NCI-H526 treated with DMSO at 0.1 percent for 48 hours (cell line): ENCODE data around the gene VPS29.
A peak's percentile ranks its signal among the peaks of the same experiment; 100 is the strongest.
"Not testable (repeated sequence)": the region's sequence is repeated elsewhere in the genome, so short reads cannot be mapped to it uniquely, and the experiment has no call there.

Source experiments
- DNase-seq: peaks from one replicate; lab custom pipeline; 2025; lab: John Stamatoyannopoulos, UW

VPS29 gene

GRCh38 chr12:110501752-110502738 lies at the start of gene VPS29, which contains the start of gene RAD9B:
TSS of gene VPS29 (minus strand) at chr12:110502111. CDS start at chr12:110502051, 60 bp downstream.
TSS of gene RAD9B (plus strand) at chr12:110502331. CDS start at chr12:110502338, 7 bp downstream.
- DNase-seq: peak; percentile 94

- no peak for DNase-seq
These were observed 49.1 kb upstream of the VPS29 start for GRCh38 chr12:110550981-110551380.

GRCh38 chr12:110549716-110550115 lies 47.8 kb upstream of the VPS29 start:
- DNase-seq: no peak

- no peak for DNase-seq
These were observed 46.8 kb upstream of the VPS29 start for GRCh38 chr12:110548678-110549077.

DNA sequence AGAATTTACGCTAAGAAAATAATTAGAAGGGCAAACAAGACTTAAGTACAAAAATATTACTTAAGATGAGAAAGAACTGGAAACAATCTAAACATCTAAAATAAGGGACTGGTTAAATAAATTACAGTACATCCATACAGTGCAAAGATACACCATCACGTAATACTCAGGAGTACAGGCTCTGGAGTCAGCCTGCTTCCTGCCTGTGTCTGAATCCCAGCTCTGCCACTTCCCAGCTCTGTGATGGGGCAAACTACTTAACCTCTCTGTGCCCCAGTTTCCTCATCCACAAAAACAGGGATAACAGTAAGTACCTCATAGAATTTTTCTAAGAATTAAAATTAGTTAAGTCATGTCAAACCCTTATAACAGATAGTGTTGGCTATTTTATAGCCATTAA lies 45.2 kb upstream of the VPS29 start:
- DNase-seq: no peak

- DNase-seq: no peak
These were observed 44.4 kb upstream of the VPS29 start for GRCh38 chr12:110546339-110546738.

GRCh38 chr12:110545812-110546211 lies 43.9 kb upstream of the VPS29 start:
- no peak for DNase-seq

GRCh38 chr12:110545259-110545658 lies 43.3 kb upstream of the VPS29 start:
- not testable (repeated sequence) for DNase-seq

GRCh38 chr12:110543965-110544364 lies 42.1 kb upstream of the VPS29 start:
- DNase-seq: no peak

DNA sequence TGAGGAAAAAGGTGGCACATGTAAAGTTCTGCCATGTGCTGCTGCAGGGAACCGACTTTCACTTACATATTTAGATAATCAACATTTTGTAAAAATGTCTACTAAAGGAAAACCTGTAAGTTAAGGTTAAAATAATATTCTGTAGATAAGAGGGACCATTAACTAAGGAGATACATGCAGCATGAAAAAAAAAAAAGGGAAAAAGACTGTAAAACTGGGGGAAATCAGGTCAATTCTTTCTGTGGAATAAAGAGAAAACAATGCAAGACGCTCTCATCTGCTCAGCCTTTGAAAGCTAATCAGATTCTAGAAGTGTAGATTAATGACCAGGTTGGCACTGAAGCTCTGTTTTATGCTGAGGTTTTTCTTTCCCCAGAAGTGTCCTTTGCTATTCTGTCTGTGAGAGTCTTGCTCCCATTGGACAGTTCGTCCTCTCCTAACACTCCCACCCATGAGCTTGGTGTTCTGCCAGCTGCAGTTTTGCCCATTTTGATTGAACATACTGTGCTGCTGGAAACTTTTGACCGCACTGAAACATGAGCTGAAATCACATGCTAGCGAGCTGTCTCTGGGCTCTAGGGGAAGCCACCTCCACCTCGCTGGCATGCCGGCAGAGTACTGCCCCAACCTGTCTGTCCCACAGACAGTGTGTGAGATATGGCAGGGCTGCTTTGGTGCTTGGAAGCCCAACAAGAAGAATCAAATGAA lies 41.5 kb upstream of the VPS29 start:
- DNase-seq: no peak

GRCh38 chr12:110540048-110540447 lies 38.1 kb upstream of the VPS29 start:
- no peak for DNase-seq

GRCh38 chr12:110538869-110539622 lies 37.1 kb upstream of the VPS29 start:
- DNase-seq: no peak

DNA sequence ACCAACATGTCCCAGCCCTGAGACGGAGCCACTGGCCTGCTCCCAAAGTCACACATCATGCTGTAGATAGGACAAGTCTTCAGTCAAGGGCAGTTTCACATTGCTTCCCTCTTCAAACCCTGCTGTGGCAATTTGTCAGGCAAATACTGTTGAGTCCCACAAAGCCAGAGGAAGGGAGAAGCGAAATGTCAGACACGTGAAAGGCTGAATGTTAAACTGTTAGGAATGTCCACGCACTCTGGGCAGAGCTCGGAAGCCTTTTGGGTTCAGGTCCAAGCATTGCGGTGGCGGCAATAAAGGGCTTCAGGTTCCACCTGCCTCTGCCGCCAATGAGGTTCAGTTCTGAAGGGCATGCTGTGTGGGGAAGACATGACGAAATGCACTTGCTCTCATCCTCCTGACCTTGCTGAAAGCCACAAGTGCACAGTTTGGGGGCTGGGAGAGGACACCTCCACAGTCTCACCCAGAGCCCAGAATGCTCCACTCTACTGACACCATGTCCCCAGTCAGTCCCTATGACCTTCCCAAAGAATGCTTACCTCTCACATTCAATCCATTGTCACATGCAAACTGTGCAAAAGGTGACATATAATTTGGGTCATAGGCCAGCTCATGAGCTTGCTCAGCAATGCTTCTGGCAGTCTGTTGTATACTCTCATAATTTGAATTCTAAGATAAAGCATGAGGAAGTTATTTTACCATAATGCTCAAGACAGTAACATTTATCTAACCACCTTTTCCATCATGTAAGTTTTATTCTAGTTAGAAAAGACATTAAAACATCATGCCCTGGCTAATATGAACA lies 35.9 kb upstream of the VPS29 start:
- DNase-seq: no peak

DNA sequence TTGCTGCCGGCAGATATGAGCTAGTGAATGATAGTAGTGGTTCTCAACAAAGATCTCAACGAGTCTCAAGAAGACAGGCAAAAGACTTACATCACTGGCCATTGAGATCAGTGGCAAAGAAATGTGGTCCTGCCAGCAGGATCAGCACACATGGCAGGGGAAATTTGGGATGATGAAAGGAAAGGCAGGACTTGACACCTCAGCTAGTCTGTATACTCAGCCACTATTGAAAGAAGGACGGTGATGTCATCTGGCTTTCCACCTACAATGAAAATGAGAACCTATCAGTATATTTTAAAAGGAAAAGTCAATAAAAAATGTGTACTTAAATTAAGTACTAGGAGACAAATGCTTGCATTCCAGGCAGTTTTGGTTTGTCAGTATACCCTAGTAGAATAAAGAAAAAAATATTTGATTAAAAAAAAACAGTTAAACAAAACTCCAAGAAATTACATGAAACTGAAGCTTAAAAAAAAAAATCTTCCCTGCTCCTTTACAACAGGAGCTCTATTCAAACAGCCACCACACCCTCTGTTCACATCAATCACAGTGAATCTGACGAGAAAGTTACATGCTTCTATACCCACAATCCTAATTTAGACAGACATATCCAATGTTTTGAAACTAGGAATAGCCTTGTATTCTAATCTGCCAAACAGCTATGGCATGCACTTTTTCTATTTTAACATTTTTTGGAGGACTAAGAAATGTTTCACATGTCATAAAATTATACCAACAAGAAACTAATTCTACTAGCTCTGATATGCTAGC lies 35.1 kb upstream of the VPS29 start:
- DNase-seq: no peak

- DNase-seq: no peak
These were observed 32.9 kb upstream of the VPS29 start for GRCh38 chr12:110534811-110535210.

GRCh38 chr12:110533607-110534006 lies 31.7 kb upstream of the VPS29 start:
- DNase-seq: no peak

DNA sequence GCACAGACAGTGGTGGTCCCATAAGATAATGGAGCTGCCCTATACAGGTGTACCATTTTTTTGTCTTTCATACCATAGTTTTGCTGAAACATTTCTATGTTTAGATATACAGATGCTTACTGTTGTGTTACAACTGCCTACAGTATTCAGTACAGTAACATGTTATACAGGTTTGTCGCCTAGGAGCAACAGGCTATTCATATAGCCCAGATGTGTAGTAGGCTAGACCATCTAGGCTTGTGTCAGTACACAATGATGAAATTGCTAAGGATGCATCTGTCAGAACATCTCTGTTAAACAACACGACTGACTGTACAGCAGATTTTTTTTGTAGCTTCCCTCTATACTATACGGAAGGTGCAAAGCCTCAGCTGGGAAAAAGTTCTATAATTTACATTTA lies 30.7 kb upstream of the VPS29 start:
- no peak for DNase-seq

DNA sequence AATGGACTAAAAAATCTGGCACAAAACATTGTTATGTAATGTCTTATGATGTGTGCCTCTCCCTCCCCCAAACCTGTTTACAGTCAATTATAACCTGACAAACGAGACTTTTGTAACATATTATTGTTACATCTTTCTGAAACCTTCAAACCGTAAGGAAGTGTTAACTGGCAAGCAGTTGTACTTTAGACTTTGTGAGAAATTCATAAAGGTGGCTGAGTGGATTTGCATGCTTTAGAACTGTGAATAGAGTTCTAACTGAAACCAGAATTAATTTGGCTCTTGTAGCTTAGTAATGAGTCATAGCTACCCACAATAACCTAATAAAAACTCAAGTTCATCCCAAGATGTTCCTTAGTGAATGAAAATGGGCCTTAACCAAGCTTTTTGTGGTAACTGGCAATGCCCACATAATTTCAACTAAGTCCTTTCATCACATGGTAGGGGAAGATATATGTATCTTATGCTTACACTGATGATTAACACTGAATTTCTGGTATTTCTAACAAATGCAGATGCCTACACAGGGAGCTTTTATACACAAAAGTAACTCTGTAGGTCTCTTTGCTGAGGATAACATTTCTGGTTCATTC lies 29.9 kb upstream of the VPS29 start:
- no peak for DNase-seq

DNA sequence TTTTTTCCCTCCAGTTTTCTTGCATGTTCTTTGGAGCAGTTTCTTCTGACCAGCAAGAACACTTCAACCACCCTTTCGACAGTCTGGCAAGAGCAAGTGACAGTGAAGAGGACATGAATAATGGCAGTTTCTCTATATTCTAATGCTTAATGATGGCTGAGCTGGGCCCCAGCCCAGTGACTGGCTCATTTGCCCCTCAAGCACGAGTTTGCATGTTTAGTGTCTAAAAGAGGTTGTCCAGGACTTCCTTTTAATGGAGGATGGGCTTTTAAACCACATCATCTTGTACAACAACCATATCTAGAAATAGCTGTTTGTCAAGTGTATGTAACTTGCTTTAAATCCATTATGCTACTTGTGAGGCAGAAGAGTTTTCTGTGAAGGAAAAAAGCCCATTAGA lies 28.6 kb upstream of the VPS29 start:
- DNase-seq: no peak

GRCh38 chr12:110528277-110528839 lies 26.4 kb upstream of the VPS29 start:
- DNase-seq: no peak
